GM10847 (cell line): ENCODE results near the gene CD93.

ENCODE experiments used
- POLR2A ChIP-seq: IDR thresholded peaks from 2 replicates; pipeline ENCODE4 v1.6.1; 2011; ENCODE audit not compliant: insufficient read length; ENCODE audit errors: extremely low read depth

Gene CD93

DNA sequence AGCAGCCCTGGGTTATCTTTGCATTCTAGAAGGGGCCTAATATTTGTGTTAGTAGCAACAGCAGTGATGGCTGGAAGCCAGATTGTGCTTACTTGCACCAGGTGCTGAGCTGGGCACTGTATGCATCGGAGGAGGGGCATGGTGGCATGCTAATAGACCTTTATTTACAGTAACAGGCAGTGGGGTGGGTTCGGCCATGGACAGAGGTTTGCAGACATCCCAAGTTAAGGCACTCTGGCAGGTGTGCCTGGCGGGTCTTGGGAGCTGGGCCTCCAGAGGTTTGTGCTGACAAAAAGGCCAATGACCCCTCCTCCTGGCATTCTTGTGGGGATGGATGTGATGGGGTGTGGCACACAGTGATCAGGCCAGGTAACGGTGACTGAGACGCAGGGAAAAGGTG is 39.0 kb upstream of the CD93 start:
- no peak for TF ChIP-seq POLR2A

- TF ChIP-seq POLR2A, result no peak
These were observed 37.8 kb upstream of the CD93 start for GRCh38 chr20:23123886-23124285.

GRCh38 chr20:23122796-23123655 is 36.9 kb upstream of the CD93 start:
- TF ChIP-seq POLR2A, result no peak

DNA sequence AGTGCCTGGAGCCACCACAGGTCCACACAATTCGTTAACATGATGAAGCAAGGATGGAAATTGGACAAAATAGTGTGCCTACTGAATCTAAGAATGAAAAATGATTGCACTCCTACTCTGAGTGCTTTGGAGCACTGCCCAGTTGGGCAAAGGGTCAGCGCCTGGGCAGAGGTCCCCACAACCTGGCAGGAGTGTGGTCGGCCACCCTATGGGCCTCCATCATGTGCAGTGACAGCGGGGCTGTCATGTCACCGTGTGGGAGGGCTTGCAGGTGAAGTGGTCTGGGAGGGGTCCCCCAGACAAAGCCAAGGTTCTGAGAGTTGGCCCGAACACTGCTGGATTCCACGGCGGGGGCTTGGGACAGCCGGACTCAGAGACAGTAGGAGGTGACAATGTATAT is 36.2 kb upstream of the CD93 start:
- no peak for TF ChIP-seq POLR2A

DNA sequence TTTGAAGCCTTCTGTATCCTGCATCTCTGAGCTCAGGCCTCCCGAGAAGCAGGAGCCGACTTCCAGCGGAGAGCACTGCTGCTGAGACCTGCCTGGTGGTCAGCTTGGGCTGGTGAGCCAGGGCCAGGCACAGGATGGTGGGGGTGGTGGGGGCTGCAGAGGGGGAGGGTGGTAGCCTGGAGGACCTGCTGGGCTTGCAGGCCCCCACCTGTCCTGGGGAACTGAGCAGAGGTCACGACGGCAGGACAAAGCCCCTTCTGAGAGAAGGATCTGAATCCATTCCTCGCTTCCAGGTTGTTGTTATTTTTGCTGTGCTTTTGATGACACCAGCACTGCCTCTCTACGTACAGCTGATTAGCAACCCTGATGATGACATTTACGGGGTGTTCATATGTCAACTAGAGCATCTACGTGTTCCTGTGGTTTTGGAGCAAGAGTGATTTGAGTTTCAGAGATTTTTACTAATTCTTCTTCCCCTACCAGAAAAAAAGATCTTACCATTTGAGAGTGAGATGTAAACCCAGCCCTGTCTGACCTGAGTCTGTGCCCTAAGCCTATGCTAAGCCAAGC is 35.7 kb upstream of the CD93 start:
- no peak for TF ChIP-seq POLR2A

GRCh38 chr20:23120936-23121750 is 35.0 kb upstream of the CD93 start:
- TF ChIP-seq POLR2A, result no peak

DNA sequence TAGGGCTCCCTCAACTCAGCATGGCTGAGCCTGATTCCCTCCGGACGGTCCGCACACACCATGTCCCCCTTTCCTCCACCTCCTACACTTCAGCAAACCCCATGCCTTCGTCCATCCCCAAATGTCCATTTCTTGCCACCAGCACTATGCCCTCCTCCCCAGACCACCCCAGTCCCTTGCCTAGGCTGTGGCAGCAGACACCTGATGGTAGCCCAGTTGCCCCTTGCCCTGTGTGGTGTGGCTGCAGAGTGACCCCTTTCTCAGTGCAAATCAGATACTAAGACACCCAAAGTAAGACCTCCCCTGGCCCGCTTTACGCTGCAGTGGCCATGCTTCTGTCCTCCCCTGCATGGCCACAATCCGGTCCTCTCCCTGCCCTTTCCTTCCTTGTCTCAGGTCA is 34.1 kb upstream of the CD93 start:
- TF ChIP-seq POLR2A, result no peak

DNA sequence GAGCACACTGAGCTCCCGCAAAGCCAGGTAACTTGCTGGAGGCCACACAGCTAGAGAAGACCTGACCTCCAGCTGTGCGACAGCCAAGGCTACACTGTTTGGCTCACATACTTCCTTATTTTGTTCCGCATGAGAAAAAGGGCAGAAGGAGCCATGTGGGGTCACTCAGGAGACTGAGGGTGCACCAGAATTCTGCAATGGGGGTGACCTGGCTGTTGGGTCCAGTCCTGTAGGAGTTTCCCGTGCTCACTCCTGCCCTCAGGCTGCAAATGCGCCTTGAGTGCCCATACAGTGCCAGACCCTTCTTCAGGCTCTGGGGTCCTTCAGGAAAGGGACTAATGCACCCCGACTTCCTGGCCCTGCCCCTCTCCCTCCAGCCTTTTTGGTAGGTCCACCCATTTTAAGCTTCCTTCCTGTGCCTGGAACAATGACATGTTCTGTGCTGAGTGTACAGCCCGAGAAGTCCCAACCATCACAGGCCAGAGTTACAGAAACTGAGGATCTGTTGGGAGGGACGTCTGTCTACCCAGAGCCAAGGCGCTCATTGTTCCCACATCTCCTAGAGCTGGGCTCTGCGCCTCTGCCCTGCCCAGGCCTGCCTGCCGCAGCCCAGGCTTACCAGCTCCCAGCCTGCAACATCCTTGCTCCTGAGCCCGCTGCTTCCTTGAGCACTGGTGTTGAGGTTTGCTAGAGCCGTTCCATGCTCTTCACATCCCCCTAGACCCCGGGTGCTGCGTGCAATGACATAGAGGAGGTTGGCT is 33.5 kb upstream of the CD93 start:
- TF ChIP-seq POLR2A, result no peak

- TF ChIP-seq POLR2A, result no peak
These were observed 32.6 kb upstream of the CD93 start for GRCh38 chr20:23118766-23119165.

- TF ChIP-seq POLR2A, result no peak
These were observed 32.0 kb upstream of the CD93 start for GRCh38 chr20:23118144-23118543.

GRCh38 chr20:23117738-23118137 is 31.6 kb upstream of the CD93 start:
- no peak for TF ChIP-seq POLR2A

GRCh38 chr20:23116311-23117089 is 30.4 kb upstream of the CD93 start:
- TF ChIP-seq POLR2A, result no peak

- no peak for TF ChIP-seq POLR2A
These were observed 29.7 kb upstream of the CD93 start for GRCh38 chr20:23115822-23116221.

DNA sequence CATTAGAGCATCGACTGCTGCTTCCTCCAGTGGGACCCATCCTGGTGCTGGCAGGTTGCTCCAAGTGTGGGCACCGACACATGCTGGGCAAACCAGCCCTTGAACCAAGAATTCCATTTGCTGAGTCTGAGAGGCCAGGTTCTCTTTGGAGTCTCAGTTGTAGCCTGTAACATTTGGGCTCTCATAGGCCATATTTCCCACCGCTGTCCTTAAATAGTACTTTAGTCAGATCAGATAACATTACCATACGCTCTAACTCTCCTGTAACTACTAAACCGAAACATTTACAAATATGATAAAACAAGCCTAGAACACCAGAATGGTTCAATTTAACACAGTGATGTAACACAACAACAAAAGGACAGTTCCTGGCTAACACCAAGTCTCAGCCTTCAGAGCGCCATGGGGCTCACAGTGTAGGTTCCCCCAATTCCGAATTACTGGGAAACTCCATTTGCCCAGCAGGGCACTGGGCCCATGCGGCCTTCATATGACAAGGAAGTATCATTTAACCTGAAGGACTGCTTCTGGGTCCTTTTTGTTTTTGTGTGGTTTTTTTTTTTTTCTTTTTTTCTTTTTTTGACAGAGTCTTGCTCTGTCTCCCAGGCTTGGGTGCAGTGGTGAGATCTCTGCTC is 28.4 kb upstream of the CD93 start:
- TF ChIP-seq POLR2A, result no peak
